ENCODE results near the gene ST6GAL1. TPM values are rescaled to one million over a fixed set of nuclear protein-coding genes. Genes with fewer than 3 reads are reported as not detected.
"Not testable (repeated sequence)": the region's sequence is repeated elsewhere in the genome, so short reads cannot be mapped to it uniquely, and the experiment has no call there.

Gene ST6GAL1
- total and polyA plus RNA-seq, 10 of the 15 experiments (the other 5 are each of a cell fraction or from before 2014, with no cell fraction given), result 74.2 to 248 (median 149) TPM

DNA sequence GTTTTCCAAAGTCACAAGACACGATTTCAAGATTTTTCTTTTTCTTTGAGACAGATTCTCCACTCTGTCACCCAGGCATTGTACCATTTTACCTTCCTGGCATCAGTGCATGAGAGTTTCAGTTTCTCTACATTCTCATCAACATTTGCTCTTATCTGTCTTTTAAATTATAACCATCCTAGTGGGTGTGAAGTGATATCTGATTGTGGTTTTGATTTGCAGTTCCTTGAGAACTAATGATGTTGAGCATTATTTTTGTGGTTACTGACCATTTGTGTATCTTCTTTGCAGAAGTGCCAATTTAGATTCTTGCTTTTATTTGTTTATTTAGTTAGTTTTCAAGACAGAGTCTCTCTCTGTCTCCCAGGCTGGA lies 46.7 kb upstream of the ST6GAL1 start:
- Histone ChIP-seq H3K4me3 (no peak overlapping the region), H3K4me2 (ENCODE audit: control insufficient read depth, insufficient read depth) (no peak overlapping the region), H3K9ac (ENCODE audit: control insufficient read depth, insufficient read depth, low read length) (no peak overlapping the region), H2AFZ (ENCODE audit: control insufficient read depth, low read depth, low read length) (no peak overlapping the region), H4K20me1 (ENCODE audit: control insufficient read depth, insufficient read depth) (no peaks in the 10 kb centered on the region), H3K4me1 (ENCODE audit: control insufficient read depth, insufficient read depth, low read length) (no peaks in the 10 kb centered on the region), H3K27ac (ENCODE audit: control insufficient read depth, insufficient read depth) (no peak overlapping the region), H3K36me3 (ENCODE audit: control insufficient read depth in 2 of 2, insufficient read depth in 2 of 2, low read length in 1 of 2) (no peaks in the 10 kb centered on the region), H3K9me3 (replicated peaks; ENCODE audit: control insufficient read depth, insufficient read depth, low read length) (no peaks in the 10 kb centered on the region), H3K27me3 (replicated peaks in 1 of 2; ENCODE audit: control insufficient read depth in 2 of 2, insufficient read depth in 2 of 2, low read length in 1 of 2) (no peaks in the 10 kb centered on the region; a peak in 2 of 4 replicates), H3K79me2 (ENCODE audit: control insufficient read depth, insufficient read depth, low read length) (no peaks in the 10 kb centered on the region)
- no peak for DNase-seq (ENCODE audit: low read depth, low spot score)
- TF ChIP-seq RFX5 (IDR thresholded peaks at IDR 0.05; ENCODE audit: low read depth, low read length) (no peak), EGR1 (IDR thresholded peaks at IDR 0.05; ENCODE audit: borderline replicate concordance in 1 of 2, low read depth in 2 of 2, low read length in 2 of 2) (no peak), POLR2AphosphoS2 (IDR thresholded peaks at IDR 0.05; ENCODE audit: low read depth, low read length) (no peak), CHD1 (IDR thresholded peaks at IDR 0.05; ENCODE audit: low read depth, low read length) (no peak), RELA (IDR thresholded peaks at IDR 0.05; ENCODE audit: borderline replicate concordance, partially characterized antibody) (no peak), BMI1 (IDR thresholded peaks at IDR 0.05; ENCODE audit: borderline replicate concordance) (no peak), USF1 (IDR thresholded peaks at IDR 0.05; ENCODE audit: borderline replicate concordance, extremely low read length, insufficient read depth, low read depth, low read length) (no peak), POLR2AphosphoS5 (IDR thresholded peaks at IDR 0.05; ENCODE audit: low read length) (no peak), ATF7 (IDR thresholded peaks at IDR 0.05; ENCODE audit: low read depth) (no peak), EZH2 (IDR thresholded peaks at IDR 0.05; ENCODE audit: borderline replicate concordance, control insufficient read depth, low read depth, low read length) (no peak), RELB (IDR thresholded peaks at IDR 0.05; ENCODE audit: low read depth) (no peak), ZNF207 (IDR thresholded peaks at IDR 0.05; ENCODE audit: borderline replicate concordance) (no peak), CEBPB (IDR thresholded peaks at IDR 0.05; ENCODE audit: borderline replicate concordance in 1 of 2, low read depth in 2 of 2, low read length in 2 of 2) (no peak)
- TF ChIP-seq, protein P1, sequence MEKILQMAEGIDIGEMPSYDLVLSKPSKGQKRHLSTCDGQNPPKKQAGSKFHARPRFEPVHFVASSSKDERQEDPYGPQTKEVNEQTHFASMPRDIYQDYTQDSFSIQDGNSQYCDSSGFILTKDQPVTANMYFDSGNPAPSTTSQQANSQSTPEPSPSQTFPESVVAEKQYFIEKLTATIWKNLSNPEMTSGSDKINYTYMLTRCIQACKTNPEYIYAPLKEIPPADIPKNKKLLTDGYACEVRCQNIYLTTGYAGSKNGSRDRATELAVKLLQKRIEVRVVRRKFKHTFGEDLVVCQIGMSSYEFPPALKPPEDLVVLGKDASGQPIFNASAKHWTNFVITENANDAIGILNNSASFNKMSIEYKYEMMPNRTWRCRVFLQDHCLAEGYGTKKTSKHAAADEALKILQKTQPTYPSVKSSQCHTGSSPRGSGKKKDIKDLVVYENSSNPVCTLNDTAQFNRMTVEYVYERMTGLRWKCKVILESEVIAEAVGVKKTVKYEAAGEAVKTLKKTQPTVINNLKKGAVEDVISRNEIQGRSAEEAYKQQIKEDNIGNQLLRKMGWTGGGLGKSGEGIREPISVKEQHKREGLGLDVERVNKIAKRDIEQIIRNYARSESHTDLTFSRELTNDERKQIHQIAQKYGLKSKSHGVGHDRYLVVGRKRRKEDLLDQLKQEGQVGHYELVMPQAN (conservative IDR thresholded peaks at IDR 0.05), result no peak
- SMC1A ChIA-PET (ENCODE audit: uncharacterized antibody, unreplicated experiment), result no interaction called here
- peak; percentile 13 for FAIRE-seq
- ATAC-seq, result no peak
- BruUV-seq (replicated peaks), result no TSS peak
- CTCF ChIA-PET, result no interaction called here
- 11% methylated on average over 1 of the region's 1 CpG for WGBS (ENCODE audit: insufficient coverage, insufficient replicate concordance, low lambda C conversion rate, missing lambda C conversion rate)
- in situ Hi-C loops (cut with MboI) (no loop called here), intact Hi-C loops (cut with micrococcal nuclease; ENCODE audit: unreplicated experiment) (no loop called here)
- POLR2A ChIA-PET, result no interaction called here
- RAD21 ChIA-PET (ENCODE audit: unreplicated experiment), result no interaction called here

DNA sequence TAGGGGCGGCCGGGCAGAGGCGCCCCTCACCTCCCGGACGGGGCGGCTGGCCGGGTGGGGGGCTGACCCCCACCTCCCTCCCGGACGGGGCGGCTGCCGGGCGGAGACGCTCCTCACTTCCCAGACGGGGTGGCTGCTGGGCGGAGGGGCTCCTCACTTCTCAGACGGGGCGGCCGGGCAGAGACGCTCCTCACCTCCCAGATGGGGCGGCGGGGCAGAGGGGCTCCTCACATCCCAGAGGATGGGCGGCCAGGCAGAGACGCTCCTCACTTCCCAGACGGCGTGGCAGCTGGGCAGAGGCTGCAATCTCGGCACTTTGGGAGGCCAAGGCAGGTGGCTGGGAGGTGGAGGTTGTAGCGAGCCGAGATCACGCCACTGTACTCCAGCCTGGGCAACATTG lies 45.5 kb upstream of the ST6GAL1 start:
- intact Hi-C loops (cut with micrococcal nuclease; ENCODE audit: unreplicated experiment); H4K20me1 ChIP-seq (ENCODE audit: control insufficient read depth, insufficient read depth); H3K4me1 ChIP-seq (ENCODE audit: control insufficient read depth, insufficient read depth, low read length); SMC1A ChIA-PET (ENCODE audit: uncharacterized antibody, unreplicated experiment); H3K9me3 ChIP-seq (replicated peaks; ENCODE audit: control insufficient read depth, insufficient read depth, low read length); DNase-seq (ENCODE audit: low read depth, low spot score); POLR2A ChIA-PET; H3K27ac ChIP-seq (ENCODE audit: control insufficient read depth, insufficient read depth); H3K27me3 ChIP-seq (replicated peaks in 1 of 2; ENCODE audit: control insufficient read depth in 2 of 2, insufficient read depth in 2 of 2, low read length in 1 of 2); RAD21 ChIA-PET (ENCODE audit: unreplicated experiment); H3K4me2 ChIP-seq (ENCODE audit: control insufficient read depth, insufficient read depth); ATAC-seq; in situ Hi-C loops (cut with MboI); H3K4me3 ChIP-seq; H2AFZ ChIP-seq (ENCODE audit: control insufficient read depth, low read depth, low read length); FAIRE-seq; CTCF ChIA-PET; H3K9ac ChIP-seq (ENCODE audit: control insufficient read depth, insufficient read depth, low read length); BruUV-seq (replicated peaks); H3K79me2 ChIP-seq (ENCODE audit: control insufficient read depth, insufficient read depth, low read length); H3K36me3 ChIP-seq (ENCODE audit: control insufficient read depth in 2 of 2, insufficient read depth in 2 of 2, low read length in 1 of 2): not testable (repeated sequence)
- WGBS (ENCODE audit: insufficient coverage, insufficient replicate concordance, low lambda C conversion rate, missing lambda C conversion rate), result 73% methylated on average over 10 of the region's 29 CpGs

All from GM12878 (cell line).